ENCODE data around the gene APOB. TPM values are rescaled to one million over a fixed set of nuclear protein-coding genes. Genes with fewer than 3 reads are reported as not detected.
A peak's percentile ranks its signal among the peaks of the same experiment; 100 is the strongest.

Gene APOB
- total and polyA plus RNA-seq, 2 of the 13 experiments (the other 11 are each of a cell fraction or from before 2014, with no cell fraction given), result 1,569 to 2,515 TPM

- H3K27me3 ChIP-seq (ENCODE audit: control insufficient read depth in 1 of 2, insufficient read depth in 2 of 2, low read length in 2 of 2), result no peaks in the 10 kb centered on the region
- H4K20me1 ChIP-seq (ENCODE audit: insufficient read depth, low read length), result no peaks in the 10 kb centered on the region
- H3K27ac ChIP-seq (ENCODE audit: extremely low read length, insufficient read depth, low read length), result peak overlapping the region; percentile 79
- H3K4me2 ChIP-seq (ENCODE audit: low read depth, low read length), result peak overlapping the region; percentile 83
- peaks cover 85% of the 10 kb centered on the region for H3K4me1 ChIP-seq (ENCODE audit: insufficient read depth, low read length)
- WGBS (ENCODE audit: low lambda C conversion rate), result 5% methylated on average over 10 of the region's 10 CpGs
- H3K4me3 ChIP-seq (replicated peaks in 1 of 3; ENCODE audit: insufficient read depth in 1 of 3, low read depth in 2 of 3, low read length in 3 of 3), result peak overlapping the region; percentile 9 to 44 (median 9); a peak in 3 of 6 replicates
- H3K36me3 ChIP-seq (replicated peaks in 1 of 2; ENCODE audit: control insufficient read depth in 1 of 2, insufficient read depth in 2 of 2, low read length in 2 of 2), result no peaks in the 10 kb centered on the region
- intact Hi-C loops (cut with micrococcal nuclease; ENCODE audit: unreplicated experiment), result loop anchor here (1.0 kb wide), 2 partner anchors 9 to 14 kb away; no protein-coding TSS in a partner anchor
- no peaks in the 10 kb centered on the region; the same call in 1 of the 2 replicates for H3K9me3 ChIP-seq (ENCODE audit: low read length)
- BruUV-seq (replicated peaks), result TSS peak; percentile 86
- in situ Hi-C loops (cut with HindIII; ENCODE audit: extremely low pct_ligation_motif_present, low pct_unique_long_range_greater_than_20kb), result no loop called here
- H3K79me2 ChIP-seq (ENCODE audit: insufficient read depth, low read length), result no peaks in the 10 kb centered on the region
- POLR2A ChIA-PET, result interaction anchor here (0.5 to 10.1 kb wide), 17 partner anchors 8 to 614 kb away, joined by 3 to 317 read pairs (median 4); partner anchors contain the start of gene APOB
- ATAC-seq (peak; percentile 94), FAIRE-seq (peak; percentile 93), DNase-seq (ENCODE audit: low spot score) (peak; percentile 99)
- peak overlapping the region; percentile 58; the same call in 1 of the 2 replicates for H3K9ac ChIP-seq (ENCODE audit: insufficient read depth, low read depth, low read length)
- CTCF ChIA-PET (ENCODE audit: low intra/inter-chr PET ratio, low total read pairs), result interaction anchor here (1.2 to 1.7 kb wide), 2 partner anchors 12 to 13 kb away, joined by 3 to 6 read pairs; no protein-coding TSS in a partner anchor
- peak overlapping the region; percentile 32 for H2AFZ ChIP-seq (ENCODE audit: low read length)
- TF ChIP-seq BORCS8-MEF2B (CRISPR knock-in tag; IDR thresholded peaks at IDR 0.05), result peak; percentile 94
- TF ChIP-seq, protein P1, sequence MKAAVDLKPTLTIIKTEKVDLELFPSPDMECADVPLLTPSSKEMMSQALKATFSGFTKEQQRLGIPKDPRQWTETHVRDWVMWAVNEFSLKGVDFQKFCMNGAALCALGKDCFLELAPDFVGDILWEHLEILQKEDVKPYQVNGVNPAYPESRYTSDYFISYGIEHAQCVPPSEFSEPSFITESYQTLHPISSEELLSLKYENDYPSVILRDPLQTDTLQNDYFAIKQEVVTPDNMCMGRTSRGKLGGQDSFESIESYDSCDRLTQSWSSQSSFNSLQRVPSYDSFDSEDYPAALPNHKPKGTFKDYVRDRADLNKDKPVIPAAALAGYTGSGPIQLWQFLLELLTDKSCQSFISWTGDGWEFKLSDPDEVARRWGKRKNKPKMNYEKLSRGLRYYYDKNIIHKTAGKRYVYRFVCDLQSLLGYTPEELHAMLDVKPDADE (CRISPR knock-in tag; IDR thresholded peaks at IDR 0.05), result no peak
- peak; percentile 95 for TF ChIP-seq ZNF800 (CRISPR knock-in tag; IDR thresholded peaks at IDR 0.05)
- no peak for TF ChIP-seq ZNF576 (CRISPR knock-in tag; IDR thresholded peaks at IDR 0.05)
- TF ChIP-seq FOXO1 (CRISPR knock-in tag; IDR thresholded peaks at IDR 0.05), result peak; percentile 99
- TF ChIP-seq, protein P2, sequence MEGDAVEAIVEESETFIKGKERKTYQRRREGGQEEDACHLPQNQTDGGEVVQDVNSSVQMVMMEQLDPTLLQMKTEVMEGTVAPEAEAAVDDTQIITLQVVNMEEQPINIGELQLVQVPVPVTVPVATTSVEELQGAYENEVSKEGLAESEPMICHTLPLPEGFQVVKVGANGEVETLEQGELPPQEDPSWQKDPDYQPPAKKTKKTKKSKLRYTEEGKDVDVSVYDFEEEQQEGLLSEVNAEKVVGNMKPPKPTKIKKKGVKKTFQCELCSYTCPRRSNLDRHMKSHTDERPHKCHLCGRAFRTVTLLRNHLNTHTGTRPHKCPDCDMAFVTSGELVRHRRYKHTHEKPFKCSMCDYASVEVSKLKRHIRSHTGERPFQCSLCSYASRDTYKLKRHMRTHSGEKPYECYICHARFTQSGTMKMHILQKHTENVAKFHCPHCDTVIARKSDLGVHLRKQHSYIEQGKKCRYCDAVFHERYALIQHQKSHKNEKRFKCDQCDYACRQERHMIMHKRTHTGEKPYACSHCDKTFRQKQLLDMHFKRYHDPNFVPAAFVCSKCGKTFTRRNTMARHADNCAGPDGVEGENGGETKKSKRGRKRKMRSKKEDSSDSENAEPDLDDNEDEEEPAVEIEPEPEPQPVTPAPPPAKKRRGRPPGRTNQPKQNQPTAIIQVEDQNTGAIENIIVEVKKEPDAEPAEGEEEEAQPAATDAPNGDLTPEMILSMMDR (CRISPR knock-in tag; IDR thresholded peaks at IDR 0.05), result 0 out of 2 replicates have a peak, but pooled peaks have one; percentile 11
- peak; percentile 99 for TF ChIP-seq TOE1 (CRISPR knock-in tag; IDR thresholded peaks at IDR 0.05)
- TF ChIP-seq ZNF446 (CRISPR knock-in tag; IDR thresholded peaks at IDR 0.05), result 0 out of 2 replicates have a peak, but pooled peaks have one; percentile 81
- peak; percentile 99 for TF ChIP-seq CCDC6 (CRISPR knock-in tag; IDR thresholded peaks at IDR 0.05)
- no peak for TF ChIP-seq ZNF234 (CRISPR knock-in tag; conservative IDR thresholded peaks at IDR 0.05)
- TF ChIP-seq SRF (IDR thresholded peaks at IDR 0.05; ENCODE audit: low read depth, low read length), result peak; percentile 66; the same call in 1 of the 2 replicates
- no peak for TF ChIP-seq ATM (IDR thresholded peaks at IDR 0.05; ENCODE audit: borderline replicate concordance)
- TF ChIP-seq ZNF75D (CRISPR knock-in tag; IDR thresholded peaks at IDR 0.05; ENCODE audit: borderline replicate concordance), result 0 out of 2 replicates have a peak, but pooled peaks have one; percentile 80
- TF ChIP-seq HDAC1 (CRISPR knock-in tag; IDR thresholded peaks at IDR 0.05), result peak; percentile 97
- peak; percentile 98 for TF ChIP-seq ONECUT2 (CRISPR knock-in tag; IDR thresholded peaks at IDR 0.05)
- TF ChIP-seq KMT2B (CRISPR knock-in tag; IDR thresholded peaks at IDR 0.05), result peak; percentile 76
- TF ChIP-seq ZBTB21 (CRISPR knock-in tag; IDR thresholded peaks at IDR 0.05), result peak; percentile 65
- no peak for TF ChIP-seq ADNP (CRISPR knock-in tag; IDR thresholded peaks at IDR 0.05)
- TF ChIP-seq NFKB2 (CRISPR knock-in tag; IDR thresholded peaks at IDR 0.05; ENCODE audit: borderline replicate concordance), result no peak
These were observed 12.3 kb upstream of the APOB start for GRCh38 chr2:21055879-21056790.

All from HepG2 (cell line).